GM12878 (cell line): ENCODE data around the gene HSPB7. TPM values are rescaled to one million over a fixed set of nuclear protein-coding genes. Genes with fewer than 3 reads are reported as not detected.
A peak's percentile ranks its signal among the peaks of the same experiment; 100 is the strongest.

Experiments used
- CREM ChIP-seq: IDR thresholded peaks from 2 replicates; pipeline ENCODE4 v1.6.1; 2014; ENCODE audit warnings: antibody characterized with exemption, low read depth
- DPF2 ChIP-seq: fragments of 450-650 bp; IDR thresholded peaks from 2 replicates; pipeline ENCODE4 v1.6.1; 2017; ENCODE audit warnings: mild to moderate bottlenecking
- EGR1 ChIP-seq, 2 experiments: IDR thresholded peaks; 1 replicate in 1 of 2; 2 replicates in 1 of 2; pipeline ENCODE4 v1.6.1; 2011 to 2012; ENCODE audit warnings: low read depth in 2 of 2, low read length in 2 of 2, borderline replicate concordance in 1 of 2, mild to moderate bottlenecking in 1 of 2, moderate library complexity in 1 of 2
- EZH2 ChIP-seq: IDR thresholded peaks from 2 replicates; pipeline ENCODE4 v1.6.1; 2012; ENCODE audit warnings: low read depth, mild to moderate bottlenecking, control low read depth, inconsistent platforms, low read length, borderline replicate concordance; ENCODE audit not compliant: control insufficient read depth
- GABPA ChIP-seq: IDR thresholded peaks from 2 replicates; pipeline ENCODE4 v1.6.1; 2014; ENCODE audit warnings: antibody characterized with exemption, low read depth, mild to moderate bottlenecking, inconsistent platforms
- GATAD2B ChIP-seq: fragments of 450-650 bp; conservative IDR thresholded peaks from 2 replicates; pipeline ENCODE4 v1.6.1; 2017; ENCODE audit warnings: low read depth, mild to moderate bottlenecking, moderate library complexity
- HDGF ChIP-seq: fragments of 450-650 bp; IDR thresholded peaks from 2 replicates; pipeline ENCODE4 v1.6.1; 2016; ENCODE audit warnings: antibody characterized with exemption
- JUNB ChIP-seq: IDR thresholded peaks from 2 replicates; pipeline ENCODE4 v1.6.1; 2016; ENCODE audit warnings: antibody characterized with exemption, mild to moderate bottlenecking
- JUND ChIP-seq: IDR thresholded peaks from 2 replicates; pipeline ENCODE4 v1.6.1; 2012; ENCODE audit warnings: low read depth, mild to moderate bottlenecking, low read length, improper control_type of control experiment, moderate library complexity
- KDM1A ChIP-seq: fragments of 200-600 bp; sonication (generic); IDR thresholded peaks from 2 replicates; pipeline ENCODE4 v1.6.1; 2016; ENCODE audit warnings: borderline replicate concordance
- LARP7 ChIP-seq: fragments of 450-650 bp; IDR thresholded peaks from 2 replicates; pipeline ENCODE4 v1.6.1; 2017; ENCODE audit warnings: mild to moderate bottlenecking
- MXI1 ChIP-seq: fragments of 150-350 bp; IDR thresholded peaks from 2 replicates; pipeline ENCODE4 v1.6.1; 2011; ENCODE audit warnings: low read depth, mild to moderate bottlenecking, inconsistent platforms, low read length, improper control_type of control experiment
- MYC ChIP-seq: IDR thresholded peaks from 2 replicates; pipeline ENCODE4 v1.6.1; 2011; ENCODE audit warnings: mild to moderate bottlenecking, low read length, moderate library complexity, inconsistent platforms; ENCODE audit not compliant: insufficient read depth, insufficient replicate concordance, insufficient read length, severe bottlenecking
- NFIC ChIP-seq: IDR thresholded peaks from 2 replicates; pipeline ENCODE4 v1.6.1; 2012; ENCODE audit warnings: low read depth, mild to moderate bottlenecking, inconsistent platforms, low read length, moderate library complexity
- RBBP5 ChIP-seq: fragments of 200-600 bp; sonication (generic); conservative IDR thresholded peaks from 2 replicates; pipeline ENCODE4 v1.6.1; 2016
- SIN3A ChIP-seq: IDR thresholded peaks from 2 replicates; pipeline ENCODE4 v1.6.1; 2012; ENCODE audit warnings: low read depth, low read length, improper control_type of control experiment
- SREBF2 ChIP-seq: IDR thresholded peaks from 2 replicates; pipeline ENCODE4 v1.6.1; 2012; ENCODE audit warnings: mild to moderate bottlenecking, low read length
- SRF ChIP-seq, 2 experiments: IDR thresholded peaks; 2 replicates each; pipeline ENCODE4 v1.6.1; 2011; ENCODE audit warnings: low read depth in 2 of 2, low read length in 2 of 2, mild to moderate bottlenecking in 1 of 2, moderate library complexity in 1 of 2
- SUPT20H ChIP-seq: IDR thresholded peaks from 2 replicates; pipeline ENCODE4 v1.6.1; 2011; ENCODE audit warnings: low read depth, mild to moderate bottlenecking, low read length, moderate library complexity, borderline replicate concordance; ENCODE audit not compliant: control insufficient read depth
- TBL1XR1 ChIP-seq: IDR thresholded peaks from 2 replicates; pipeline ENCODE4 v1.6.1; 2012; ENCODE audit warnings: low read depth, low read length, improper control_type of control experiment
- ZNF217 ChIP-seq: fragments of 450-650 bp; IDR thresholded peaks from 2 replicates; pipeline ENCODE4 v1.6.1; 2017; ENCODE audit warnings: antibody characterized with exemption, mild to moderate bottlenecking
- ZNF274 ChIP-seq: IDR thresholded peaks from one replicate; pipeline ENCODE4 v1.8.0; 2011; ENCODE audit not compliant: insufficient read length, insufficient read depth
- polyA plus RNA-seq, 11 experiments: library from polyadenylated mRNA; depleted of rRNA in 4 of 11; unstranded in 6 of 11; stranded (reverse) in 5 of 11; fragments of >200 nt; fragmentation: Nextera tagmentation in 4 of 11; fragmentation: Illumina TruSeq in 1 of 11; extraction: Ambion mirVana in 4 of 11; extraction: Trizol in 1 of 11; gene quantifications; 1 replicate in 1 of 11; 2 replicates in 10 of 11; pipeline versions ENCODE4 v1.2.1 to v1.2.3, GENCODE V29; 2011 to 2016; ENCODE audit warnings: inconsistent platforms in 2 of 11, missing spikeins in 2 of 11, low read depth in 1 of 11
- total RNA-seq, 4 experiments: library from RNA; depleted of rRNA in 3 of 4; stranded (reverse); fragments of >200 nt in 3 of 4; fragmentation: Illumina TruSeq in 1 of 4; extraction: Trizol in 1 of 4; gene quantifications; 2 replicates each; pipeline versions ENCODE4 v1.2.1 to v1.2.3, GENCODE V29; 2013 to 2021
- TF ChIP-seq, protein P1 (sequence below): fragments of 150-350 bp; IDR thresholded peaks from 2 replicates; pipeline ENCODE4 v1.6.1; 2014; ENCODE audit warnings: mild to moderate bottlenecking, low read depth, low read length
- TF ChIP-seq, protein P2 (sequence below): IDR thresholded peaks from 2 replicates; pipeline ENCODE4 v1.6.1; 2012; ENCODE audit warnings: low read depth, low read length, improper control_type of control experiment
- TF ChIP-seq, protein P3 (sequence below): fragments of 450-650 bp; IDR thresholded peaks from 2 replicates; pipeline ENCODE4 v1.6.1; 2016; ENCODE audit warnings: mild to moderate bottlenecking

The HSPB7 gene
- total and polyA plus RNA-seq, 10 of the 15 experiments (the other 5 are each of a cell fraction or from before 2014, with no cell fraction given) = 0.34 TPM; not detected in 9

DNA sequence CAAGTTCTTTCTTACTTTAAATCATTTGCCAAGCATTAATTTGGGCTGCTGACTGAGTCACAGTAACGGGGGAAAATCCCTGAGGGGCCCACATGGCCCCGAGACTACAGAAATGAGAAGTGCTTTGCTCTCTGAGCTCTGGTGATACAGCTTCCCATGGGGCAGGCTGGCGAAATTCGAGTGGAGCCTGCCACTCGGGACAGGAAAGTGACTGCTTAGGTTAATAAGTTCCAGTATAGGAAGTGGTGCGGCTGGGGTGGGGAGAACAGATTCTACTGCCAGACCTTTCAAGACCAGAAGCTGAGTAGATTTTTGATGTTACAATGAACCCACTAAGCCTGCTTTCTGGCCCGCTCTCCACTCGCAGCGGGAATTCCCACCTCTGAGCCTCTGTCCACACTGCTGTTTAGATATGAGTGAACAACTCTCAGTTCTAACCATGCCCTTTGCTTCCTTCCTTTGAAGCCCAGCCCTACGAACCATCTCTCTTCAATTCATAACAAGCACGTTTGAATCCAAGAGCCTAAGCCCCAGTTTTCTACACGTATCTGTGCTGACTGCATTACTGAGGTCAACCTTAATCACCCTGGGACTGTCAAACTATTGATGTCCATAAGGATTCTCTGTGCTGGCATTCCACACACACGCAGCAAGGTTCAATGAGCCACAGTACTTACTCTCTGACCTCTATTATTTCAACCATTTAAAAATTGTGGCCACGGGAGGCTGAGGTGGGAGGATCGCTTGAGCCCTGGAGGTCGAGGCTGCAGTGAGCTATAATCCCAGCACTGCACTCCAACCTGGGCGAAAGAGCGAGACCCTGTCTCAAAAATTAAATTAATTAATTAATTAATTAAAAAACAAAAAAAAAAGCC is 51.5 kb downstream of the HSPB7 start (continued):
- TF ChIP-seq MYC (no peak), KDM1A (no peak), EGR1 (IDR thresholded peaks at IDR 0.05; ENCODE audit: borderline replicate concordance in 1 of 2, low read depth in 2 of 2, low read length in 2 of 2) (no peak; a peak in 1 of 3 replicates), SREBF2 (no peak), EZH2 (no peak), DPF2 (peak; percentile 98), ZNF274 (no peak), LARP7 (0 out of 2 replicates have a peak, but pooled peaks have one; percentile 38), SIN3A (no peak; the same call in 1 of the 2 replicates), ZNF217 (peak; percentile 76), HDGF (peak; percentile 49; the same call in 1 of the 2 replicates), SRF (IDR thresholded peaks at IDR 0.05; ENCODE audit: low read depth in 2 of 2, low read length in 2 of 2) (0 out of 4 replicates have a peak, but pooled peaks of 1 of the 2 experiments have one; percentile 55), GABPA (peak; percentile 61), TBL1XR1 (peak; percentile 98), MXI1 (peak; percentile 14; the same call in 1 of the 2 replicates), GATAD2B (peak; percentile 96), CREM (peak; percentile 80), NFIC (peak; percentile 97), SUPT20H (no peak), JUNB (peak; percentile 97), RBBP5 (peak; percentile 93), JUND (peak; percentile 80)
- TF ChIP-seq, protein P1, sequence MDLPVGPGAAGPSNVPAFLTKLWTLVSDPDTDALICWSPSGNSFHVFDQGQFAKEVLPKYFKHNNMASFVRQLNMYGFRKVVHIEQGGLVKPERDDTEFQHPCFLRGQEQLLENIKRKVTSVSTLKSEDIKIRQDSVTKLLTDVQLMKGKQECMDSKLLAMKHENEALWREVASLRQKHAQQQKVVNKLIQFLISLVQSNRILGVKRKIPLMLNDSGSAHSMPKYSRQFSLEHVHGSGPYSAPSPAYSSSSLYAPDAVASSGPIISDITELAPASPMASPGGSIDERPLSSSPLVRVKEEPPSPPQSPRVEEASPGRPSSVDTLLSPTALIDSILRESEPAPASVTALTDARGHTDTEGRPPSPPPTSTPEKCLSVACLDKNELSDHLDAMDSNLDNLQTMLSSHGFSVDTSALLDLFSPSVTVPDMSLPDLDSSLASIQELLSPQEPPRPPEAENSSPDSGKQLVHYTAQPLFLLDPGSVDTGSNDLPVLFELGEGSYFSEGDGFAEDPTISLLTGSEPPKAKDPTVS = no peak
- TF ChIP-seq, protein P2, sequence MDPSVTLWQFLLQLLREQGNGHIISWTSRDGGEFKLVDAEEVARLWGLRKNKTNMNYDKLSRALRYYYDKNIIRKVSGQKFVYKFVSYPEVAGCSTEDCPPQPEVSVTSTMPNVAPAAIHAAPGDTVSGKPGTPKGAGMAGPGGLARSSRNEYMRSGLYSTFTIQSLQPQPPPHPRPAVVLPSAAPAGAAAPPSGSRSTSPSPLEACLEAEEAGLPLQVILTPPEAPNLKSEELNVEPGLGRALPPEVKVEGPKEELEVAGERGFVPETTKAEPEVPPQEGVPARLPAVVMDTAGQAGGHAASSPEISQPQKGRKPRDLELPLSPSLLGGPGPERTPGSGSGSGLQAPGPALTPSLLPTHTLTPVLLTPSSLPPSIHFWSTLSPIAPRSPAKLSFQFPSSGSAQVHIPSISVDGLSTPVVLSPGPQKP = no peak
- TF ChIP-seq, protein P3, sequence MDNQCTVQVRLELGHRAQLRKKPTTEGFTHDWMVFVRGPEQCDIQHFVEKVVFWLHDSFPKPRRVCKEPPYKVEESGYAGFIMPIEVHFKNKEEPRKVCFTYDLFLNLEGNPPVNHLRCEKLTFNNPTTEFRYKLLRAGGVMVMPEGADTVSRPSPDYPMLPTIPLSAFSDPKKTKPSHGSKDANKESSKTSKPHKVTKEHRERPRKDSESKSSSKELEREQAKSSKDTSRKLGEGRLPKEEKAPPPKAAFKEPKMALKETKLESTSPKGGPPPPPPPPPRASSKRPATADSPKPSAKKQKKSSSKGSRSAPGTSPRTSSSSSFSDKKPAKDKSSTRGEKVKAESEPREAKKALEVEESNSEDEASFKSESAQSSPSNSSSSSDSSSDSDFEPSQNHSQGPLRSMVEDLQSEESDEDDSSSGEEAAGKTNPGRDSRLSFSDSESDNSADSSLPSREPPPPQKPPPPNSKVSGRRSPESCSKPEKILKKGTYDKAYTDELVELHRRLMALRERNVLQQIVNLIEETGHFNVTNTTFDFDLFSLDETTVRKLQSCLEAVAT = peak; percentile 81; the same call in 1 of the 2 replicates
